GM18505 (cell line): ENCODE results near the gene CMSS1.

Experiments
- ATAC-seq: cut with Tn5 transposase; IDR thresholded peaks from one replicate; pipeline ENCODE4 v1.9.1; 2021; ENCODE audit not compliant: unreplicated experiment
- POLR2A ChIP-seq: IDR thresholded peaks from 4 replicates; pipeline ENCODE4 v1.6.1; 2011; ENCODE audit warnings: borderline replicate concordance; ENCODE audit not compliant: insufficient read depth, insufficient read length; ENCODE audit errors: extremely low read depth

CMSS1 gene

GRCh38 chr3:99877031-99877579, 59.4 kb downstream of the CMSS1 start:
- no peak for ATAC-seq
- no peak for TF ChIP-seq POLR2A

GRCh38 chr3:99878005-99878404, 60.3 kb downstream of the CMSS1 start:
- no peak for TF ChIP-seq POLR2A
- peak; percentile 41 for ATAC-seq

- ATAC-seq = no peak
- TF ChIP-seq POLR2A = no peak
Observed at GRCh38 chr3:99879275-99879674, 61.6 kb downstream of the CMSS1 start.

- no peak for ATAC-seq
- no peak for TF ChIP-seq POLR2A
Observed at GRCh38 chr3:99881121-99881524, 63.5 kb downstream of the CMSS1 start.

GRCh38 chr3:99882436-99883137, 64.9 kb downstream of the CMSS1 start:
- ATAC-seq = no peak
- no peak for TF ChIP-seq POLR2A

- ATAC-seq = no peak
- no peak for TF ChIP-seq POLR2A
Observed at GRCh38 chr3:99883138-99883461, 65.4 kb downstream of the CMSS1 start.

- no peak for ATAC-seq
- no peak for TF ChIP-seq POLR2A
Observed at GRCh38 chr3:99883693-99884092, 66.0 kb downstream of the CMSS1 start.

- no peak for ATAC-seq
- no peak for TF ChIP-seq POLR2A
Observed at GRCh38 chr3:99884484-99884883, 66.8 kb downstream of the CMSS1 start.

GRCh38 chr3:99885085-99885484, 67.4 kb downstream of the CMSS1 start:
- TF ChIP-seq POLR2A = no peak
- no peak for ATAC-seq

- no peak for ATAC-seq
- TF ChIP-seq POLR2A = no peak
Observed at GRCh38 chr3:99885851-99886250, 68.2 kb downstream of the CMSS1 start.

GRCh38 chr3:99891610-99892285, 74.1 kb downstream of the CMSS1 start:
- no peak for ATAC-seq
- TF ChIP-seq POLR2A = no peak

GRCh38 chr3:99892332-99892731, 74.7 kb downstream of the CMSS1 start:
- ATAC-seq = no peak
- no peak for TF ChIP-seq POLR2A

GRCh38 chr3:99895131-99895696, 77.6 kb downstream of the CMSS1 start:
- TF ChIP-seq POLR2A = no peak
- ATAC-seq = no peak
